ENCODE measurements around the gene TRPC1.
"Not testable (repeated sequence)": the region's sequence is repeated elsewhere in the genome, so short reads cannot be mapped to it uniquely, and the experiment has no call there.

TRPC1 gene

GRCh38 chr3:142723968-142724681 lies at the start of gene TRPC1:
TRPC1 (plus strand) TSS chr3:142724034; CDS start chr3:142724560, 526 bp downstream.
- DNase-seq: peak; percentile 93 to 95

- no peak for DNase-seq
These were observed 47.7 kb upstream of the TRPC1 start for GRCh38 chr3:142676151-142676550.

GRCh38 chr3:142680710-142681109 lies 43.1 kb upstream of the TRPC1 start:
- DNase-seq: no peak

GRCh38 chr3:142690613-142691012 lies 33.2 kb upstream of the TRPC1 start:
- DNase-seq: no peak

GRCh38 chr3:142691527-142691926 lies 32.3 kb upstream of the TRPC1 start:
- no peak for DNase-seq

- DNase-seq: no peak
These were observed 30.5 kb upstream of the TRPC1 start for GRCh38 chr3:142693136-142693853.

- DNase-seq: no peak
These were observed 29.6 kb upstream of the TRPC1 start for GRCh38 chr3:142694225-142694624.

GRCh38 chr3:142705198-142705597 lies 18.6 kb upstream of the TRPC1 start:
- peak; percentile 25 to 72 for DNase-seq

GRCh38 chr3:142706321-142707127 lies 17.3 kb upstream of the TRPC1 start:
- DNase-seq: no peak

GRCh38 chr3:142709207-142709606 lies 14.6 kb upstream of the TRPC1 start:
- DNase-seq: no peak

GRCh38 chr3:142714882-142715281 lies 9.0 kb upstream of the TRPC1 start:
- DNase-seq: not testable (repeated sequence)

GRCh38 chr3:142716102-142716501 lies 7.7 kb upstream of the TRPC1 start:
- no peak for DNase-seq

- DNase-seq: no peak
These were observed 218 bp upstream of the TRPC1 start for GRCh38 chr3:142723665-142723967.

GRCh38 chr3:142724682-142725356 lies 985 bp downstream of the TRPC1 start:
- peak; percentile 51 to 73 for DNase-seq

GRCh38 chr3:142725357-142725739 lies 1.5 kb downstream of the TRPC1 start:
- no peak for DNase-seq

GRCh38 chr3:142726017-142726416 lies 2.2 kb downstream of the TRPC1 start:
- no peak for DNase-seq

- DNase-seq: no peak
These were observed 8.2 kb downstream of the TRPC1 start for GRCh38 chr3:142732066-142732465.

GRCh38 chr3:142734834-142735233 lies 11.0 kb downstream of the TRPC1 start:
- DNase-seq: no peak

- DNase-seq: peak; percentile 36 to 77
These were observed 11.6 kb downstream of the TRPC1 start for GRCh38 chr3:142735462-142735861.

- DNase-seq: no peak
These were observed 14.6 kb downstream of the TRPC1 start for GRCh38 chr3:142738396-142738795.

GRCh38 chr3:142746646-142747045 lies 22.8 kb downstream of the TRPC1 start:
- DNase-seq: no peak

GRCh38 chr3:142750531-142750930 lies 26.7 kb downstream of the TRPC1 start:
- not testable (repeated sequence) for DNase-seq

- DNase-seq: not testable (repeated sequence)
These were observed 28.8 kb downstream of the TRPC1 start for GRCh38 chr3:142752605-142753004.
